HEK293 (cell line): ENCODE results near the gene STK39.

ENCODE experiments used
- REPIN1 ChIP-seq: fragments of 450-650 bp; formaldehyde crosslinking; IDR thresholded peaks from 2 replicates; pipeline ENCODE4 v1.5.1; 2017; ENCODE audit warnings: missing biosample characterization, missing genetic modification characterization, low read depth
- YY2 ChIP-seq: fragments of 450-650 bp; formaldehyde crosslinking; IDR thresholded peaks from 2 replicates; pipeline ENCODE4 v1.5.1; 2016; ENCODE audit warnings: missing biosample characterization, missing genetic modification characterization
- ZNF423 ChIP-seq: fragments of 450-650 bp; formaldehyde crosslinking; IDR thresholded peaks from 2 replicates; pipeline ENCODE4 v1.5.1; 2016; ENCODE audit warnings: missing biosample characterization, missing genetic modification characterization
- ZNF768 ChIP-seq: fragments of 450-650 bp; formaldehyde crosslinking; IDR thresholded peaks from 2 replicates; pipeline ENCODE4 v1.5.1; 2018; ENCODE audit warnings: missing biosample characterization, mild to moderate bottlenecking, missing genetic modification characterization
- TF ChIP-seq, protein P1 (sequence below): fragments of 450-650 bp; formaldehyde crosslinking; IDR thresholded peaks from 2 replicates; pipeline ENCODE4 v1.5.1; 2016; ENCODE audit warnings: missing biosample characterization, missing genetic modification characterization
- TF ChIP-seq, protein P2 (sequence below): fragments of 450-650 bp; formaldehyde crosslinking; IDR thresholded peaks from 2 replicates; pipeline ENCODE4 v1.5.1; 2017; ENCODE audit warnings: missing biosample characterization, missing genetic modification characterization

DNA sequence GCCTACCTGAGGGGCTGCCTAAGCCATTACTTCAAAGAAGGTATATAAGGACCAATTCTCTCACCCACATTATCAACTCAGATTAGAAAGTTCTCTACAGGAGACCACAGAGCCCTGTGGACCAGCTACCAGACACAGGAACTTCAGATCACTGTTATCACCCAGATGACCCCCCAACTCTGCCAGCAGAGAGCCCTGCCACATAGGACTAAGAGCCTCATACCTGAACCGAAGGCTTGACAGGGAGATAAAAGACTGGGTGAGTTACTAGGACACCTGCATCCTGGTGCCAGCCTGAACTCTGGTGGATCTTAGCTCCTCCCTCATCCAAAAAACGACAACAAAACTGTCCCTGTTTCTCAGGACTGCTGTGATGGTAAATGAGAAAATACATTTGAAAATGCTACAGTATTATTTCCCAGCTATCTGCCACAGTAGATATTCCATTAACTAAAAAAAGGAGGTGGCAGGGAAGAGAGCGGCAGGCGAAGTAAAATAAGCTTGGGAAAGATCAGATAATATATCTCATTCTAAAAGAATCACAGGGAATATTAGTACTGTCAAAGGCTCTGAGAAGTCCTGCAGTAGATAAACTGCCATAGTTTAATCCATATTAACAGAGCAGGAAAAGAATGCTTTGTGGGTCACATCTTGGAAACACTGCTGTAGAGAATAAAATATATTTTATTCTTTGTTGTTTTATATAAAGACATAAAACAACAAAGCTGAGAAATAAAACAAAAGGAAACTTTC is 79.7 kb downstream of the STK39 start:
- TF ChIP-seq, protein P1, sequence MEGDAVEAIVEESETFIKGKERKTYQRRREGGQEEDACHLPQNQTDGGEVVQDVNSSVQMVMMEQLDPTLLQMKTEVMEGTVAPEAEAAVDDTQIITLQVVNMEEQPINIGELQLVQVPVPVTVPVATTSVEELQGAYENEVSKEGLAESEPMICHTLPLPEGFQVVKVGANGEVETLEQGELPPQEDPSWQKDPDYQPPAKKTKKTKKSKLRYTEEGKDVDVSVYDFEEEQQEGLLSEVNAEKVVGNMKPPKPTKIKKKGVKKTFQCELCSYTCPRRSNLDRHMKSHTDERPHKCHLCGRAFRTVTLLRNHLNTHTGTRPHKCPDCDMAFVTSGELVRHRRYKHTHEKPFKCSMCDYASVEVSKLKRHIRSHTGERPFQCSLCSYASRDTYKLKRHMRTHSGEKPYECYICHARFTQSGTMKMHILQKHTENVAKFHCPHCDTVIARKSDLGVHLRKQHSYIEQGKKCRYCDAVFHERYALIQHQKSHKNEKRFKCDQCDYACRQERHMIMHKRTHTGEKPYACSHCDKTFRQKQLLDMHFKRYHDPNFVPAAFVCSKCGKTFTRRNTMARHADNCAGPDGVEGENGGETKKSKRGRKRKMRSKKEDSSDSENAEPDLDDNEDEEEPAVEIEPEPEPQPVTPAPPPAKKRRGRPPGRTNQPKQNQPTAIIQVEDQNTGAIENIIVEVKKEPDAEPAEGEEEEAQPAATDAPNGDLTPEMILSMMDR (tag by site-specific recombination): no peak
- TF ChIP-seq ZNF768 (tag by site-specific recombination): no peak
- TF ChIP-seq REPIN1: no peak
- TF ChIP-seq ZNF423 (tag by site-specific recombination): no peak
- TF ChIP-seq, protein P2, sequence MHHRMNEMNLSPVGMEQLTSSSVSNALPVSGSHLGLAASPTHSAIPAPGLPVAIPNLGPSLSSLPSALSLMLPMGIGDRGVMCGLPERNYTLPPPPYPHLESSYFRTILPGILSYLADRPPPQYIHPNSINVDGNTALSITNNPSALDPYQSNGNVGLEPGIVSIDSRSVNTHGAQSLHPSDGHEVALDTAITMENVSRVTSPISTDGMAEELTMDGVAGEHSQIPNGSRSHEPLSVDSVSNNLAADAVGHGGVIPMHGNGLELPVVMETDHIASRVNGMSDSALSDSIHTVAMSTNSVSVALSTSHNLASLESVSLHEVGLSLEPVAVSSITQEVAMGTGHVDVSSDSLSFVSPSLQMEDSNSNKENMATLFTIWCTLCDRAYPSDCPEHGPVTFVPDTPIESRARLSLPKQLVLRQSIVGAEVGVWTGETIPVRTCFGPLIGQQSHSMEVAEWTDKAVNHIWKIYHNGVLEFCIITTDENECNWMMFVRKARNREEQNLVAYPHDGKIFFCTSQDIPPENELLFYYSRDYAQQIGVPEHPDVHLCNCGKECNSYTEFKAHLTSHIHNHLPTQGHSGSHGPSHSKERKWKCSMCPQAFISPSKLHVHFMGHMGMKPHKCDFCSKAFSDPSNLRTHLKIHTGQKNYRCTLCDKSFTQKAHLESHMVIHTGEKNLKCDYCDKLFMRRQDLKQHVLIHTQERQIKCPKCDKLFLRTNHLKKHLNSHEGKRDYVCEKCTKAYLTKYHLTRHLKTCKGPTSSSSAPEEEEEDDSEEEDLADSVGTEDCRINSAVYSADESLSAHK (tag by site-specific recombination): no peak
- TF ChIP-seq YY2: no peak
